PFSK-1 (cell line): ENCODE measurements around the gene RNPS1.

ENCODE experiments used
- FOXP2 ChIP-seq: optimal IDR thresholded peaks from 2 replicates; pipeline ENCODE3; 2011; ENCODE audit warnings: borderline replicate concordance, control low read depth, inconsistent platforms; ENCODE audit not compliant: insufficient read depth; ENCODE audit errors: extremely low read length, extremely low read depth
- POLR2AphosphoS5 ChIP-seq: IDR thresholded peaks from 2 replicates; pipeline ENCODE4 v1.6.1; 2012; ENCODE audit warnings: low read depth, mild to moderate bottlenecking, control low read depth, low read length, moderate library complexity
- REST ChIP-seq, 2 experiments: IDR thresholded peaks; 2 replicates each; pipeline versions ENCODE4 v1.6.1 to v1.8.0; 2011 to 2012; ENCODE audit warnings: low read depth in 2 of 2, low read length in 2 of 2, control low read depth in 1 of 2, inconsistent platforms in 1 of 2, mild to moderate bottlenecking in 1 of 2, moderate library complexity in 1 of 2; ENCODE audit not compliant: insufficient read depth in 1 of 2
- SIN3A ChIP-seq: IDR thresholded peaks from 2 replicates; pipeline ENCODE4 v1.6.1; 2012; ENCODE audit warnings: mild to moderate bottlenecking, low read length, moderate library complexity, borderline replicate concordance; ENCODE audit not compliant: insufficient read depth
- TAF1 ChIP-seq: IDR thresholded peaks from 2 replicates; pipeline ENCODE4 v1.6.1; 2012; ENCODE audit warnings: low read length, control low read depth, borderline replicate concordance; ENCODE audit not compliant: insufficient read depth

The RNPS1 gene

GRCh38 chr16:2204416-2205103, 63.4 kb downstream of the RNPS1 start:
- TF ChIP-seq POLR2AphosphoS5 (no peak), REST (IDR thresholded peaks at IDR 0.05; ENCODE audit: insufficient read depth in 1 of 2, low read depth in 2 of 2, low read length in 2 of 2) (no peak), SIN3A (no peak), FOXP2 (no peak), TAF1 (no peak)
